Renal pelvis (tissue), 4 donors: ENCODE data around the gene MAP3K14. TPM values are rescaled to one million over a fixed set of nuclear protein-coding genes. Genes with fewer than 3 reads are reported as not detected.
A peak's percentile ranks its signal among the peaks of the same experiment; 100 is the strongest.
"Not testable (repeated sequence)": the region's sequence is repeated elsewhere in the genome, so short reads cannot be mapped to it uniquely, and the experiment has no call there.

ENCODE experiments used
- DNase-seq: peaks from one replicate; pipeline ENCODE4 v3.0.0-alpha.2; 2013
- polyA plus RNA-seq, 3 donors: library from polyadenylated mRNA; unstranded; fragments of 120-200 nt; gene quantifications; one replicate each; pipeline ENCODE4 v1.2.1, GENCODE V29; 2013; ENCODE audit not compliant: insufficient read length in 3 of 3

Gene MAP3K14
- polyA plus RNA-seq, 3 donors, result 5.7 to 7.3 (median 7.3) TPM

DNA sequence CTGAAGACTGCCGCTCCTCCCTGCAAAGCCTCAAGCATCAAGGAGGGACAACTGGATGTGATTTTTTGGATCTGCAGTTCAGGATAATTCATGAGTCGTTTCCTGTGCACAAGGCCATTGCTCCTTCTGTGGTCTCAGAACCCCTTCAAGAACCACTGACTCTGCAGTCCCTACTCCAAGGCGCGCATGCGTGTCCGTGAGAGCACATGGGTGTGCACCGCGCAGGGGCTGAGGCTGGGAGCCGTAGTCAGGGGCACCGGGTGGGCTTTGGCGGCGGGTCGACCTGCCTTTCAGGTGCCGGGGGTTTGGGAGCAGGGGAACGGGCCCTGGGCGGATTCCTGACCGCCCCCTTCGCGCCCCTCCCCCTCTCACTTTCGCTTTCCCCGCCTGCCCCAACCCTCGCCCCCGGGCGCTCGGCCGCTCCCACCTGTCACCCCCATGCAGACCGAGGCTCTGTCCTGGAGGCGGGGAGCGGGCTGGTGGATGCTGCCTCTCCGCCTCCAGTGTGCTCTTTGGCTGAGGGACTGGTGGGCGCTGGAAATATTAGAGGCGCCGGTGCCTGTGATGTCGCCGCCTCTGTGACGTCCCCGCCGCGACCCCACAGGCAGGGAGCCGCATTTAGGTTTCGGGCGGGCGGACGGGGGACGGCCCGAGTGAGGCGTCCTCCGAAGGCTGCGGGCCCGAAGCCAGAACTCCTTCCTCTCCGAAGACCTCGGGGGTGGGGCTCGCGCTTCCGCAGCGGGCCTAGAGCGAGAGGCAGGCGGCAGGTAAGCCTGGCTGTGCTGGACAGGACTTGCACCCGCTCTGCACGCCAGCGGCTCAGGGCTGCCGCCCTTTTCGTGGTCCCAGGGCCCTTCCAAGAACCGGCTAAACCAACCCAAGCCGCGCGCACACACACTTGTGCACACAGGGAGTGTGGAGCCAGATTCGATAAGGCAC lies 55.0 kb downstream of the MAP3K14 start, which contains the start of gene SPATA32:
TSS of gene SPATA32 (minus strand) at position 518 of the 939 bp plus-strand sequence. CDS start at position 440, 78 bp downstream.
- peak; percentile 49 for DNase-seq

DNA sequence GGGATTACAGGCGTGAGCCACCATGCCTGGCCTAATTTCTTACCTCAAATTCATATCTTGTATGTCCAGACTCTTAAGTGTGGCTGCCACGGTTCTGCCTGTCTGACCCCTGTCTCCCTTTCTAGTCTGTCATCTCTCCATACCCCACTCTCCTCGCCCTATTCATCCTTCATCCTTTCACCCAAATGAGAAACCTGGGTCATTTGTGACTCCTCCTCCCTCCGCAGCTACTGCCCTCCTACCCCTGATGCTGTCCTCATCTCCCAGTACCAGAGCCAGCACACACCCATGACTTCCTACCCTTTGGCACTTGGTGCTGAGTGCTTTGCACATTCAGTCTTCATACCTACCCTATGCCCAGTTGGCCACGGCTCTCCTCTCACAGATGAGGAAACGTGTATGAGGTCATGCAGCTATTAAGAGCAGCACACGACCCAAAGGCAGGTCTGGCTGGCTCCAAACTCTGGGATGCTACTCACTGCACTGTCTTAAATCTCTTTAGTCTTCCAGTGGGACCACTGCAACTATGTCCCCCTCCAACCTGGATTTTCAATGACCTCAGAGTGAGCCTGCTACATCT lies 56.5 kb downstream of the MAP3K14 start:
- no peak for DNase-seq

DNA sequence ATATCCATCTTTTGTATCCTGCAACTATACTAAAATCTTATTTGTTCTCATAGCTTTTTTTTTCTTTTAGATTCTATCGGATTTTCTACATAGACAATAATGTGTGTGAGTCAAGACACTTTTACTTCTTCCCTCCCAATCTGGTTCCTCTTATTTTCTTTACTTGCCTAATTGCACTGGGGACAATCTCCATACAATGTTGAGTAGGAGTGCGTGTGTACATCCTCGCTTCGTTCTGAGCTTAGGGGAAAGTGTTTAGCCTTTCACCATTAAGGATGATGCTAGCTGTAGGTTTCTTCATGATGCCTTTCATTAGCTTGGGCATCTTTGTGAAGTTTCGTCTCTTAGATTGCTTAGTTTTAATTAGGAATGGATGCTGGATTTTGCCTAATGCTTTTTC lies 57.8 kb downstream of the MAP3K14 start:
- DNase-seq, result no peak

DNA sequence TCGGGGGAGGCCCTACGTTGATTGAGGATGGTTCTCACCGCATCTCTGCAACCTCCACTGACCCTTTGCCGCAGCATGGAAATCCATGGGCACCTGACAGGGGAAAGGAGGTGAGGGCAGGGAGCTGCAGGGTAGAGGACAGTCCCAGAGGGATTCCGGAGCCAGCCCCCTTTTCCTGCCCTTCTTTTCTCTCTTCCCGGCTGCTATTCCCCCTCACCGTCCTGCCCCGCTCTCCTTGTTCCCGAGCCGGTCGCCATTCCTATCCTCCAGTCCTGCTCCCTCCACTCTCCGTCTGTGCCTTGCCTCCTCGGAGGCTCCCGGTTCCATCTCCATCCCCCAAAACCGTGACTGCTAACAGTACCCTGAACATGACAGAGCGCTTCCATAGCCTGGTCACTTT lies 59.7 kb downstream of the MAP3K14 start:
- no peak for DNase-seq

DNA sequence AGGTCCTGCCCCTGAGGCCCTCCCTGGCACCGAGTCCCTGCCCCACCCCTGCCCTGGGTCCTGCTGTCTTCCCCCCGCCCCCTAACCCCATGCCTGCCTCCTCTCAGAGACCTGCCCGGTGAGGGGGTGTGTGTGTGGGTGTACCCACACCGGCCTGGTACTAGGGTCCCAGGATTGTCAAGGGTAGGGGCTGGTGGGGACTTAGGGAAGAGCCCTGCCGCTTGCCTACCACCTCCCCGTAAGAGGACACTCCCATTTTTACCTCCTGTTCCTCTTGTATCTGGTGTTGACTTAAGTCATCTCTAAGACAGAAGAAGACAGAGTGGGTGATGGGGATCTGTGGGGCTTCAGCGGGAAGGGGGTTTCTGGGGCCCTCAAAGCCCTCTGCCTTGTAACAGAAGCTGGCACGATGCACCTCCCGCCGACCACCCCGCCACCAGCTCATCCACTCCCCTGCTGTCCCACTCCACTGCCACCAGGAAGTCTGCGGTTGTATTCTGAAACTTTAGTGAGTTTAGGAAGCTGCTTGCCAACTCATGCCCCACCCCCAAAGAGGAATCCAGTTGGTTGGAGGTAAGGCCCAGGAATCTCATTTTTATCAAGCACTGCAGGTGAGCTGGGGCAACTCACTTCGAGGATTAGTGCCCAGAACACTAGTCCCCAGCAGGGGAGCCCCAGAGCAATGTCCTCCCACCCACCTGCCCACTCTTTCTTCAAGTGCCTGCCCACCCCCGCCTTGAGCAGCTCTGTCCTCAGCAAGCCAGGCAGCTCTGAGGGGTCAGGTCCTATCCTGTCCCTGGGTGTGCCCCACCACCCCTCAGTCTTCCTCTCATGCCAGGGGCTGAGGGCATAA lies 60.5 kb downstream of the MAP3K14 start:
- DNase-seq, result no peak

DNA sequence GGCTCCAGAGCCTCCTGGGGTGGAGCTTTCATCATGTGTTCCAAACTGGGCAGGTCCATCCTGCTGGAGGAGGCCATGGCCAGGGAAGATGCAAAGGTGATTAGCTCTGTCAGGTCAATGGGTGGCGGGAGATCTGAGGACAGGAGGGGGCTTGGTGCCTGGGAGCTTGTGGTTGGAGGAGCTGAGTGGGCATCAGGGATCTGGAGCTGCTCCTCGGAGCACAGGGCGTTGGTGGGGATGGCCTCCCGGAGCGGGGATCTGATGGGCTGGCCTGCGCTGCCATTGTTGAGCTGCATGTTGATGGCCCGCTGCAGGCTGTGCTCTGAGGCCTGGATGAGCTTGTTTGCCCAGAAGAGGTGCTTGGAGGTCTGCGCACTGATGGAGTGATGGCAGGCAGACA lies 61.5 kb downstream of the MAP3K14 start:
- DNase-seq, result no peak

DNA sequence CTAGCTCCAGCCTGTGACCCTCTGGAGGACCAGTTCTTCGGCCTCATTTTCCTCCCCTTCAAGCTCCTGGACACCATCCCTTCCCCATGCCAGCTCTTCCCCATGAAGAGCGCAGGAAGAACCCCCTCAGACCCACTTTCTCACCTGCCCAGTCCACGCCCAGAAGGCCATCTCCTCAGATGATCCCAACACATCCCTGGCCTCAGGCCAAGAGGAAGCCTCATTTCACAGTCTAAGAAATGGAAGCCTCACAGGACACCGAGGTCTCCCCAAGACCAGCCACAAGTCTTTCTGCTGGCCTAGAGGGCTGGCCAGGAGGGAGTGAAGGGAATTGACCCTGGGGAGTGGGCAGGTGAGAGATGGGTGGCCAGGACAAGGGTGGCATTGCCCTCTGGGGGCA lies 62.9 kb downstream of the MAP3K14 start:
- no peak for DNase-seq

DNA sequence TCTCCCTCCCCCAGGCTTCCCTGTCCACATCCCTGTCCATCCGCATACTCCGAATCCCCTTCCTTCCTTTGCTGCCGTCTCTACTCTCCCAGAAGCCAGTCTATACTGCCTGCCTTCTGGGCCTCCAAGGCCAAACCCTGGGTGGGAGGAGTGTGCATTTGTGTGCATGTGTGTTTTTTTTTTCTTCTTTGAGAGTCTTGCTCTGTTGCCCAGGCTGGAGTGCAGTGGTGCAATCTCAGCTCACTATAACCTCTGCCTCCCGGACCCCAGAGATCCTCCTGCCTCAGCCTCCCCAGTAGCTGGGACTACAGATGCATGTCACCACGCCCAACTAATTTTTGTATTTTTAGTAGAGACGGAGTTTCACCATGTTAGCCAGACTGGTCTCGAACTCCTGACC lies 63.6 kb downstream of the MAP3K14 start:
- DNase-seq, result not testable (repeated sequence)

DNA sequence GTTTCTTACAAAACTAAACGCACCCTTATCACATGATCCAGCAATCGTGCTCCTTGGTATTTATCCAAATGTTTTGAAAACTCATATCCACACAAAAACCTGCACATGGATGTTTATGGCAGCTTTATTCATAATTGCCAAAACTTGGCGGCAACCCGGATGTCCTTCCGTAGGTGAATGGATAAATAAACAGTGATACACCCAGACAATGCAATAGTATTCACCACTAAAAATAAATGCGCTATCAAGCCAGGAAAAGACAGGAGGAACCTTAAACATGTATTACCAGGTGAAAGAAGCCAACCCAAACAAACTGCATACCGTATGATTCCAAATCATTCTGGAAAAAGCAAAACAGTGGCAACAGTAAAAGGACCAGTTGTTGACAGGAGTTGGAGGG lies 64.9 kb downstream of the MAP3K14 start:
- no peak for DNase-seq

DNA sequence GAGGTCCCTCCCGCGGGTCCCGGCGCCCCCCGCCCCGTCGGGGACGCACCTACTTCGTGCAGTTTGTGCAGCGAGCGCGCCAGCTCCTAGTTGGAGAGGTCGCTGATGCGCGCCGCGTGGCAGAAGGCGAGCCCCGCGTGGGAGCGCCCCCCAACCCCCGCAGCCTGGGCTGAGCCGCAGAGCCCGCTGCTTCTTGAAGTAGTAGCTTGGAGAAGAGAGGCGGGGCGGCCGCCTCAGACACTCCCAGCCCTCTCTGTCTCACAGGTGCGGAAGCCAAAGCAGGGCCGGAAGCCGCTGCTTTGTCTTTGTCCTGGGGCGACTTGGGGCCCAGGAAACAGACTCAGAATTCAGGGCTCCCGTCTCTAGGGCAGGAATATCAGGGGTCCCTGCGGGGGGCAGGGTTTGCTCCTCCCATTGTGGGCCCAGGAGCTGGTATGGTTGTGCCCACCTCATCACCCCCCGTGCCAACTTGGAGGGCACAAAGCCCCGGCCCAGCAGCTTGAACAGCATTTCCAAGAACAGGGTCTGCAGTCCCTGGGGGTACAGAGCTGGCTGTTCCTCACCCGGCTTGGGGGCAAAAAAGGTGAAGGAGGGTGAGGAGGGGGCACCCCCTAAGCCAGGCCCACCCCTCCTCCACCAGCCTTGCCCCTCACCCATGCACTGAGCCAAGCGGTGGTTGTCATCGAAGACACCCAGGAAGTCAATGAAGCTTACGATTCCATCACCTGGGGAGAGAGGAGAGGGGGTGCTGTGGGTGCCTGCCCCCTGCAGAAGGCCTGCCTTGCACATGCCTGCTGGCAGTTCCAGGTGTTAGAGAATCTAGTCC lies 68.5 kb downstream of the MAP3K14 start:
- no peak for DNase-seq

DNA sequence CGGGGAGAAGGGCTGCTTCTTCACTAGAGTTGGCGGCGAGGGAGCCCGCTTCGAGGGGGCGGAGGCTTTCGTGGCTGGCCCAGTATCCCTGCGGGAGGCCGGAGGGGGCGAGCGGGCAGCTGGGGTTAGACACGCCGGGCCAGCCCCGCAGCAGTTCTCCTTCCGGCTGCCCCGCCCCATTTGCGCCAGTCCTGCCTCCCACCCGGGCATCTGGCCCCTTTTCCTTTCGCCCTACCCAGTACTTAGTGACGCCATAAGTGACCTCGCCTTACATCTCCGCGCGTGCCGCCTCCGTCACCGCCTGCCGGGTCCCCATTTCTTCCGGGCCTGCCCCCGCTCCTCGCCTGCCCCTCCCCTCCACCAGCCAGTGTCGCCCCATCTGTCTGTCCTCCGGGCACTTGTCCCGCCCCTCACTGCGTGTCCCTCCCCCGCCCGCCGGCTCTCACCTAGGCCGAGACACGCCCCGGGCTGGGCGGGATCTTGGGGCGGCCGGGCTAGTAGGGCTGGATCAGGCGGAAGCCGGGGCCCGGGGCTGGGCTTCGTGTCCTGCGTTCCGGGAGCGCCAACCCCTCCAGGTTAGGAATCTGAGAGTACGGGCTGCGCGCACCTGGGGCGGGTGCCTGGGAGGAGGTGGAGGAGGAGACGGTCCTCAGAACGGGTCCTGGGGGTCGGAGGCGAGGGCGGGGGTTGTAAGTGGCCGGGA lies 69.2 kb downstream of the MAP3K14 start:
- peak; percentile 84 for DNase-seq

DNA sequence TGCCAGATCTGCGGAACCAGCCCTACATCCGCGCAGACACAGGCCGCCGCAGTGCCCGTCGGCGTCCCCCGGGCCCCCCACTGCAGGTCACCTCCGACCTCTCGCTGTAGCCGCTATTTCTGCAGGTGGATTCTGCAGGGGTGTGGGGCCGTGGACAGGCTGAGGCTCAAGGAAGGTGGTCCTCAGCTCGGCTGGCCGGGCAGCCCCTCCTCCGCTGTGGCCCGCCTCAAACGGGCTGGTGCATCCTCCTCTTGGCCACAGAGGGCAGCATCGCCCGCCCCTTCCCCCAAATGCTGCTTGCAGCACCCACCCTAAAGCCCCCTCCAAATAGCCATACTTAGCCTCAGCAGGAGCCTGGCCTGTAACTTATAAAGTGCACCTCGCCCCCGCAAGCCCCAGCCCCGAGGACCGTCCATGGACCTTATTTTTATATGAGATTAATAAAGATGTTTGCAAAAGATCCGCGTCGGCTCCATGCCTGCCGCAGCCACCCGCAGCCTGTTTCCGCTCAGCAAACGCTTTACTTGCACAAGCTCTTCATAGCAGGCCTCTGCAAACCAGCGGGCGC lies 69.9 kb downstream of the MAP3K14 start:
- DNase-seq, result peak; percentile 45

DNA sequence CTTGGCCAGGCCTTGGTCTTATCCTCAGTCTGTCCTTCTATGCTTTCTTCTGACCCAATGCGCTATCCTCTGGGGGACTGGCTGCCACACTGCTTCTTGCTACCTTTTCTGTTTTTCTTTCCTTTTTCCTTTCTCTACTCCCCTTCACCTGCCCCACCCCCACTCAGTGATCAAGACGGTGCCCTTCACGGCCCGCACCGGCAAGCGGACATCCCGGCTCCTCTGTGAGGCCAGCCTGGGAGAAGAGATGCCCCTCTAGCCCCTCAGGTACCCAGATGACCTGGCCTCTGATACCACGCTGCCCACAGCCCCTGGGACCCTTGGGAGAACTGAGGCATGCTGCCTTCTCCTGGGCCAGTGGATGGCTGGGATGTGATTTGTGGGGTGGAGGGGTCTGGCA lies 70.5 kb downstream of the MAP3K14 start:
- no peak for DNase-seq

DNA sequence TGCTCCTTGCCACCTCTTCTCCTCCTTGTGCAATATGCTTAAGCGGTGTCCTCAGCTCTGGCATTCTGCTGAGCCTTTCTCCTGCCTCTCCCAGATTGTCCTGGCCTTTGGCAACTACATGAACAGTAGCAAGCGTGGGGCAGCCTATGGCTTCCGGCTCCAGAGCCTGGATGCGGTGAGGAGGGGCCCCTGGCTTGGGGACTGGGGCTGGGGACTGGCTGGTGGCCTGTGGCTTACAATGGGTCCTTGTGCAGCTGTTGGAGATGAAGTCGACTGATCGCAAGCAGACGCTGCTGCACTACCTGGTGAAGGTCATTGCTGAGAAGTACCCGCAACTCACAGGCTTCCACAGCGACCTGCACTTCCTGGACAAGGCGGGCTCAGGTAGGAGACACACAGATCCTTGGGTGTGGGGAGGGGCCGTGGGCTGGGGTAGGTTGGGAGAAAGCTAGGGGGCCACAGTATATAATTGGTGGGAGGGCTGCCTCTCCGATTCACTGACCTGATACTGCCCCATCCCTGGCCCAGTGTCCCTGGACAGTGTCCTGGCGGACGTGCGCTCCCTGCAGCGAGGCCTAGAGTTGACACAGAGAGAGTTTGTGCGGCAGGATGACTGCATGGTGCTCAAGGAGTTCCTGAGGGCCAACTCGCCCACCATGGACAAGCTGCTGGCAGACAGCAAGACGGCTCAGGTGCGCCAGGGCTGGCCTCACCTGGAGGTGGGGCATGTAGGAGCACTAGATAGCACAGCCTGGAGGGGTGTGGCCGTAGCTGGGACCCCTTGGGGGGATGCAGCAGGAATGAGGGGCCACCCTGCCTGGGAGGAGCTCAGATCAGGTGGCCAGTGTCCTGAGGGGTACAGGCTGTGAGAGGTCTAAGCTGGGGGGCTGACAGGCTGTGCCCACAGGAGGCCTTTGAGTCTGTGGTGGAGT lies 71.8 kb downstream of the MAP3K14 start:
- no peak for DNase-seq

DNA sequence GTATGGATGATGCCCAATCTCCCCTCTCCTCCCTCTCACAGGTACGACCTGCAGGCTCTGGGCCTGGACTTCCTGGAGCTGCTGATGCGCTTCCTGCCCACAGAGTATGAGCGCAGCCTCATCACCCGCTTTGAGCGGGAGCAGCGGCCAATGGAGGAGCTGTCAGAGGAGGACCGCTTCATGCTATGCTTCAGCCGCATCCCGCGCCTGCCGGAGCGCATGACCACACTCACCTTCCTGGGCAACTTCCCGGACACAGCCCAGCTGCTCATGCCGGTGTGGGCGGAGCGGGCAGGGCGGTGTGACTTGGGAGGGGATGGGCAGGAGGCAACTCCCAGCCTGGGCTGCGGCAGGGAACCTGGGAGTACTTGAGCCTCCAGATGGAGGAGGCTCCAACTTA lies 73.1 kb downstream of the MAP3K14 start:
- DNase-seq, result peak; percentile 74

DNA sequence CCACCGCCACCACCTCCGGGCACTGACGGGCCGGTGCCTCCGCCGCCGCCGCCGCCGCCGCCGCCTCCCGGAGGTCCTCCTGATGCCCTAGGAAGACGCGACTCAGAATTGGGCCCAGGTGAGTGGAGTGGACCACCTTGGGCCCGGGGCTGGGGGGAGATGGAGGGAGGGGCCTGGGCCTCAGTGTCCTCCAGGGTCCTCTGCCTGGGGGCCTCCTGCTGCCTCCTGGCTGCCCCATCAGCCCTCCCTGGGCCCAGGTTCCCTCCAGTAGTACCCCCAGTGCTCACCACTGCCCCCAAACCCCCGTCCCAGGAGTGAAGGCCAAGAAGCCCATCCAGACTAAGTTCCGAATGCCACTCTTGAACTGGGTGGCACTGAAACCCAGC lies 74.8 kb downstream of the MAP3K14 start:
- no peak for DNase-seq

DNA sequence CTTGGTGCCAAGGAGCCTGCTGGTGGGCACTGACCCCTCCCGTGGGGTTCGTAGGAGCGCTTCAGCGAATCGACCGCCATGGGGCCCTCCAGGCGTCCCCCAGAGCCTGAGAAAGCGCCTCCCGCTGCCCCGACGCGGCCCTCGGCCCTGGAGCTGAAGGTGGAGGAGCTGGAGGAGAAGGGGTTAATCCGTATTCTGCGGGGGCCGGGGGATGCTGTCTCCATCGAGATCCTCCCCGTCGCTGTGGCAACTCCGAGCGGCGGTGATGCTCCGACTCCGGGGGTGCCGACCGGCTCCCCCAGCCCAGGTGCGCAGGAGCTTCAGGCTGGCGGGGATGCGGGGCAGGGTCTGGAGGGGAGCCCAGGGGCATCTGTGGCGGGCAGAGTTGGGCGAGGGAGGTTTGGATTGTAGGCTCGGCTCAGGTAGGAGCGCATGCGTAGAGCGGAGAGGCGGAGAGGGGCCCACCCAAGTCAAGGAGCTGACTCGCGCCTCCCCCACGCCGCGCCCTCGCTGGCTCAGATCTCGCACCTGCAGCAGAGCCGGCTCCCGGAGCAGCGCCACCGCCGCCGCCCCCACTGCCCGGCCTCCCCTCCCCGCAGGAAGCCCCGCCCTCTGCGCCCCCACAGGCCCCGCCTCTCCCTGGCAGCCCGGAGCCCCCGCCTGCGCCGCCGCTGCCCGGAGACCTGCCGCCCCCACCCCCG lies 75.3 kb downstream of the MAP3K14 start:
- DNase-seq, result peak; percentile 44

DNA sequence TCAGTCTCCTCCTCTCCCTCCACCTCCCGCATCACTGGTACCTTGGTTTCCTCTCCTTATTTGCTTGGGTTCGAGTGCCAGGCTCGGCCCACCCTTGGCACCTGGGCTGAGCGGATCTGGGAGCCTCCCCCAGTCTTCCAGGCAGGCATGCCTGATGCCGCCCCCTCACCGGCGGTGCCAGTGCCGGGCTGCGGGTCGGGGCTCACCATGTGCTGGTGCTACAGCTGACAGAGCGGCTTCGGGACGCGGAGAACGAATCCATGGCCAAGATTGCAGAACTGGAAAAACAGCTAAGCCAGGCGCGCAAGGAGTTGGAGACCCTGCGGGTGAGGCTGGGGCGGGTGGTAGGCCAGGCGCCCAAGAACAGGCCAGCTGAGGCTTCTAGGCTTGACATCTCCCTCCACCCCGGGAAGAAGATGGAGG lies 75.9 kb downstream of the MAP3K14 start:
- DNase-seq, result no peak
